SK-N-SH (cell line): ENCODE data around the gene PARD3B. TPM values are rescaled to one million over a fixed set of nuclear protein-coding genes. Genes with fewer than 3 reads are reported as not detected.

Experiments used
- CTCF ChIA-PET: fragments of 300-600, 350-600 bp; formaldehyde crosslinking; extraction: SDS; loops from one replicate; lab custom pipeline; 2021; lab: Yijun Ruan, JAX
- POLR2A ChIA-PET: fragments of 350-600 bp; sonication (Branson Sonifier 250); formaldehyde crosslinking; extraction: SDS; loops from one replicate; lab custom pipeline; 2020; ENCODE audit warnings: antibody characterized with exemption, inconsistent platforms; lab: Yijun Ruan, JAX
- DNase-seq: peaks from one replicate; pipeline ENCODE4 v3.0.0; 2012
- H2AFZ ChIP-seq: fragments of 200-600 bp; sonication (generic); 2 replicates; pipeline ENCODE4 v1.8.1; 2016; ENCODE audit warnings: antibody characterized with exemption, mild to moderate bottlenecking, low read depth
- H3F3A ChIP-seq: fragments of 200-600 bp; sonication (generic); replicated peaks from 2 replicates; pipeline ENCODE3; 2016; ENCODE audit warnings: antibody characterized with exemption, mild to moderate bottlenecking; ENCODE audit not compliant: insufficient read depth
- H3K27ac ChIP-seq, 2 experiments: fragments of 200-500 bp in 1 of 2; fragments of 200-600 bp in 1 of 2; sonication (Bioruptor generic) in 1 of 2; sonication (generic), shearing (Covaris generic) in 1 of 2; 2 replicates each; pipeline versions ENCODE4 v1.5.1 to v1.6.1; 2014 to 2016; ENCODE audit warnings: low read depth in 2 of 2, inconsistent platforms in 1 of 2, low read length in 1 of 2, mild to moderate bottlenecking in 1 of 2, mixed read lengths in 1 of 2
- H3K27me3 ChIP-seq: fragments of 200-600 bp; sonication (generic), shearing (Covaris generic); 2 replicates; pipeline ENCODE4 v1.6.1; 2016; ENCODE audit warnings: mixed run types; ENCODE audit not compliant: insufficient read depth
- H3K36me3 ChIP-seq, 2 experiments: fragments of 200-500 bp in 1 of 2; fragments of 200-600 bp in 1 of 2; sonication (Bioruptor generic) in 1 of 2; sonication (generic) in 1 of 2; replicated peaks in 1 of 2; 2 replicates each; pipeline versions ENCODE3 to v1.5.1; 2014 to 2016; ENCODE audit warnings: low read length in 1 of 2, mild to moderate bottlenecking in 1 of 2; ENCODE audit not compliant: insufficient read depth in 2 of 2, control insufficient read depth in 1 of 2
- H3K4me1 ChIP-seq, 2 experiments: fragments of 200-500 bp in 1 of 2; fragments of 200-600 bp in 1 of 2; sonication (Bioruptor generic) in 1 of 2; sonication (generic), shearing (Covaris generic) in 1 of 2; 2 replicates each; pipeline versions ENCODE4 v1.5.1 to v1.6.1; 2014 to 2016; ENCODE audit warnings: low read depth in 1 of 2, low read length in 1 of 2, mixed run types in 1 of 2; ENCODE audit not compliant: insufficient read depth in 2 of 2, control insufficient read depth in 1 of 2
- H3K4me2 ChIP-seq: fragments of 200-600 bp; sonication (generic), shearing (Covaris generic); 2 replicates; pipeline ENCODE4 v1.6.1; 2017; ENCODE audit warnings: mixed run types
- H3K4me3 ChIP-seq, 2 experiments: fragments of 200-500 bp in 1 of 2; fragments of 200-600 bp in 1 of 2; sonication (Bioruptor generic) in 1 of 2; sonication (generic), shearing (Covaris generic) in 1 of 2; 2 replicates each; pipeline versions ENCODE4 v1.5.1 to v1.8.1; 2014 to 2016; ENCODE audit warnings: low read depth in 2 of 2, inconsistent platforms in 1 of 2, low read length in 1 of 2, mild to moderate bottlenecking in 1 of 2, mixed read lengths in 1 of 2, moderate library complexity in 1 of 2
- H3K79me2 ChIP-seq: fragments of 200-600 bp; sonication (generic); 2 replicates; pipeline ENCODE4 v1.8.1; 2017; ENCODE audit warnings: mild to moderate bottlenecking; ENCODE audit not compliant: insufficient read depth
- H3K9ac ChIP-seq: fragments of 200-600 bp; sonication (generic); 2 replicates; pipeline ENCODE4 v1.6.1; 2017; ENCODE audit warnings: mixed run types
- H3K9me2 ChIP-seq: fragments of 200-600 bp; sonication (generic); 2 replicates; pipeline ENCODE4 v1.6.1; 2017; ENCODE audit warnings: mixed run types
- H3K9me3 ChIP-seq: fragments of 200-600 bp; sonication (generic); 2 replicates; pipeline ENCODE4 v1.6.1; 2017; ENCODE audit warnings: mixed run types, mild to moderate bottlenecking, moderate library complexity
- H4K20me1 ChIP-seq: fragments of 200-600 bp; sonication (generic); 2 replicates; pipeline ENCODE4 v1.6.1; 2017; ENCODE audit warnings: mild to moderate bottlenecking, mixed run types; ENCODE audit not compliant: insufficient read depth
- CHD2 ChIP-seq: fragments of 150-350 bp; IDR thresholded peaks from 2 replicates; pipeline ENCODE4 v1.6.1; 2018; ENCODE audit warnings: low read length; ENCODE audit not compliant: partially characterized antibody
- ELF1 ChIP-seq: IDR thresholded peaks from 2 replicates; pipeline ENCODE4 v1.4.0; 2012
- EP300 ChIP-seq, 2 experiments: IDR thresholded peaks; 2 replicates each; pipeline versions ENCODE4 v1.4.0 to v1.6.1; 2012; ENCODE audit warnings: borderline replicate concordance in 1 of 2, low read depth in 1 of 2, low read length in 1 of 2
- FOSL2 ChIP-seq: IDR thresholded peaks from 2 replicates; pipeline ENCODE4 v1.4.0; 2012; ENCODE audit warnings: low read depth, mild to moderate bottlenecking, moderate library complexity, borderline replicate concordance
- FOXJ3 ChIP-seq: sonication (generic); formaldehyde crosslinking; IDR thresholded peaks from 2 replicates; pipeline ENCODE4 v1.5.1; 2020; ENCODE audit warnings: mild to moderate bottlenecking, missing genetic modification reagents
- GABPA ChIP-seq: IDR thresholded peaks from 2 replicates; pipeline ENCODE4 v1.4.0; 2012; ENCODE audit warnings: low read depth, mild to moderate bottlenecking
- GATA2 ChIP-seq: sonication (generic); formaldehyde crosslinking; IDR thresholded peaks from 2 replicates; pipeline ENCODE4 v1.5.0; 2020; ENCODE audit warnings: mild to moderate bottlenecking, missing genetic modification reagents
- IRF3 ChIP-seq: fragments of 150-350 bp; IDR thresholded peaks from 2 replicates; pipeline ENCODE4 v1.6.1; 2016; ENCODE audit warnings: mild to moderate bottlenecking, low read depth, low read length
- JUND ChIP-seq: IDR thresholded peaks from 2 replicates; pipeline ENCODE4 v1.4.0; 2012
- MEF2A ChIP-seq: IDR thresholded peaks from 2 replicates; pipeline ENCODE4 v1.4.0; 2012; ENCODE audit warnings: low read depth, borderline replicate concordance
- MXI1 ChIP-seq: IDR thresholded peaks from 2 replicates; pipeline ENCODE4 v1.6.1; 2012; ENCODE audit warnings: mild to moderate bottlenecking, low read depth, low read length, improper control_type of control experiment
- NFIC ChIP-seq: IDR thresholded peaks from 2 replicates; pipeline ENCODE4 v1.4.0; 2012; ENCODE audit warnings: borderline replicate concordance
- RAD21 ChIP-seq: IDR thresholded peaks from 2 replicates; pipeline ENCODE4 v1.6.1; 2012; ENCODE audit warnings: mild to moderate bottlenecking, low read length
- RCOR1 ChIP-seq: fragments of 150-350 bp; IDR thresholded peaks from 2 replicates; pipeline ENCODE4 v1.6.1; 2017; ENCODE audit warnings: antibody characterized with exemption, low read length
- SIN3A ChIP-seq: IDR thresholded peaks from 2 replicates; pipeline ENCODE4 v1.6.1; 2012; ENCODE audit warnings: low read depth, mild to moderate bottlenecking, low read length, moderate library complexity, borderline replicate concordance
- SMC3 ChIP-seq: IDR thresholded peaks from 2 replicates; pipeline ENCODE4 v1.6.1; 2012; ENCODE audit warnings: low read depth, low read length, improper control_type of control experiment
- TAF1 ChIP-seq: IDR thresholded peaks from 2 replicates; pipeline ENCODE4 v1.6.1; 2012; ENCODE audit warnings: low read depth, mild to moderate bottlenecking, low read length, moderate library complexity, borderline replicate concordance
- TCF12 ChIP-seq: IDR thresholded peaks from 2 replicates; pipeline ENCODE4 v1.4.0; 2012
- TEAD4 ChIP-seq: IDR thresholded peaks from 2 replicates; pipeline ENCODE4 v1.4.0; 2012; ENCODE audit warnings: mild to moderate bottlenecking, borderline replicate concordance; ENCODE audit not compliant: insufficient read depth
- YY1 ChIP-seq: IDR thresholded peaks from 2 replicates; pipeline ENCODE4 v1.4.0; 2012; ENCODE audit warnings: low read depth, mild to moderate bottlenecking
- WGBS: methylation state at CpG from one replicate; pipeline ENCODE4 v1.1.6; 2017; ENCODE audit warnings: low lambda C conversion rate; 5-methylcytosine and 5-hydroxymethylcytosine counted together
- polyA plus RNA-seq, 3 experiments: library from polyadenylated mRNA; depleted of rRNA; stranded (reverse); fragments of >200 nt; gene quantifications; 2 replicates each; pipeline ENCODE4 v1.2.3, GENCODE V29; 2012
- TF ChIP-seq, protein P1 (sequence below): IDR thresholded peaks from 2 replicates; pipeline ENCODE4 v1.4.0; 2012; ENCODE audit warnings: low read depth, borderline replicate concordance
- TF ChIP-seq, protein P2 (sequence below): IDR thresholded peaks from 2 replicates; pipeline ENCODE4 v1.4.0; 2012; ENCODE audit warnings: low read depth
- TF ChIP-seq, protein P3 (sequence below): IDR thresholded peaks from 2 replicates; pipeline ENCODE4 v1.4.0; 2012; ENCODE audit warnings: low read depth, borderline replicate concordance

The PARD3B gene
- polyA plus RNA-seq, 1 of the 3 experiments (the other 2 are of a cell fraction): 0.87 TPM

GRCh38 chr2:205086662-205087061 lies 541.4 kb downstream of the PARD3B start:
- Histone ChIP-seq H3K4me3 (no peak overlapping the region), H2AFZ (no peak overlapping the region), H3K27ac (no peak overlapping the region), H3F3A (no peaks in the 10 kb centered on the region), H3K4me2 (no peak overlapping the region), H3K4me1 (peaks cover 0 to 3% of the 10 kb centered on the region in 2 experiments; a peak in 2 of 4 replicates), H4K20me1 (no peaks in the 10 kb centered on the region), H3K9me3 (no peaks in the 10 kb centered on the region), H3K9ac (no peak overlapping the region), H3K36me3 (no peaks in the 10 kb centered on the region), H3K9me2 (no peaks in the 10 kb centered on the region), H3K79me2 (no peaks in the 10 kb centered on the region), H3K27me3 (no peaks in the 10 kb centered on the region)
- POLR2A ChIA-PET: no interaction called here
- 63% methylated on average over 1 of the region's 1 CpG for WGBS
- CTCF ChIA-PET: interaction anchor here (1.2 kb wide), 2 partner anchors 8 to 12 kb away, joined by 3 read pairs; no protein-coding TSS in a partner anchor
- peak; percentile 82 for TF ChIP-seq GATA2 (CRISPR knock-in tag)
- TF ChIP-seq SIN3A: no peak
- no peak for TF ChIP-seq SMC3
- no peak for TF ChIP-seq MEF2A
- TF ChIP-seq, protein P1, sequence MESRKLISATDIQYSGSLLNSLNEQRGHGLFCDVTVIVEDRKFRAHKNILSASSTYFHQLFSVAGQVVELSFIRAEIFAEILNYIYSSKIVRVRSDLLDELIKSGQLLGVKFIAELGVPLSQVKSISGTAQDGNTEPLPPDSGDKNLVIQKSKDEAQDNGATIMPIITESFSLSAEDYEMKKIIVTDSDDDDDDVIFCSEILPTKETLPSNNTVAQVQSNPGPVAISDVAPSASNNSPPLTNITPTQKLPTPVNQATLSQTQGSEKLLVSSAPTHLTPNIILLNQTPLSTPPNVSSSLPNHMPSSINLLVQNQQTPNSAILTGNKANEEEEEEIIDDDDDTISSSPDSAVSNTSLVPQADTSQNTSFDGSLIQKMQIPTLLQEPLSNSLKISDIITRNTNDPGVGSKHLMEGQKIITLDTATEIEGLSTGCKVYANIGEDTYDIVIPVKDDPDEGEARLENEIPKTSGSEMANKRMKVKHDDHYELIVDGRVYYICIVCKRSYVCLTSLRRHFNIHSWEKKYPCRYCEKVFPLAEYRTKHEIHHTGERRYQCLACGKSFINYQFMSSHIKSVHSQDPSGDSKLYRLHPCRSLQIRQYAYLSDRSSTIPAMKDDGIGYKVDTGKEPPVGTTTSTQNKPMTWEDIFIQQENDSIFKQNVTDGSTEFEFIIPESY: no peak
- TF ChIP-seq RCOR1: 0 out of 2 replicates have a peak, but pooled peaks have one; percentile 41
- no peak for TF ChIP-seq MXI1
- peak in 1 of 2 experiments; percentile 57; a peak in 1 of 4 replicates for TF ChIP-seq EP300 (IDR thresholded peaks at IDR 0.05; ENCODE audit: borderline replicate concordance in 1 of 2, low read depth in 1 of 2, low read length in 1 of 2)
- TF ChIP-seq FOXJ3 (CRISPR knock-in tag): peak; percentile 21; the same call in 1 of the 2 replicates
- no peak for TF ChIP-seq ELF1
- peak; percentile 2 for DNase-seq

DNA sequence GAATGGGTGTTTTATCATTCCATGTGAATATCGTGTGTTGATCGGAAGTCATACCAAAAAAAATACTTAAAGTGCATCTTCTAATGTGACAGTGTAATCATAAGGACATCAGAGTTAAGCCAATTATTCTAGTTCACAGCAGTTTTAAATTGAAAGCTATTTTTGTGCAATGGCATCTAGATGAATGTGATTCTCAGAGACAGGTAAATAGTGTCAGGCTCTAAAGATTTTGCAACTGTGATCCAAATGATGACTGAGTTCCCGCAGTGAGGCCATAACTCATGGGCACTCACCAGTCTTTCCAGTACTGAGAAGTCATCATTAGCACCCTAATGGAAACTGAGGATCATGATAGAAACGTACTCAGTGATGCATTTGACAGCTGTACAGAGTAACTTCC lies 542.6 kb downstream of the PARD3B start:
- ChIA-PET CTCF (interaction anchor here (0.7 to 1.2 kb wide), 4 partner anchors 9 to 1065 kb away, joined by 3 read pairs; no protein-coding TSS in a partner anchor), POLR2A (no interaction called here)
- Histone ChIP-seq H3K27me3 (no peaks in the 10 kb centered on the region), H3K27ac (no peak overlapping the region), H4K20me1 (no peaks in the 10 kb centered on the region), H3K79me2 (no peaks in the 10 kb centered on the region), H3K4me3 (no peak overlapping the region), H3F3A (no peaks in the 10 kb centered on the region), H3K4me1 (peaks cover 0 to 3% of the 10 kb centered on the region in 2 experiments; a peak in 2 of 4 replicates), H3K9me3 (no peaks in the 10 kb centered on the region), H2AFZ (no peak overlapping the region), H3K4me2 (no peak overlapping the region), H3K9ac (no peak overlapping the region), H3K36me3 (no peaks in the 10 kb centered on the region), H3K9me2 (no peaks in the 10 kb centered on the region)
- no peak for DNase-seq
- TF ChIP-seq SIN3A: no peak
- no peak for TF ChIP-seq NFIC
- TF ChIP-seq, protein P2, sequence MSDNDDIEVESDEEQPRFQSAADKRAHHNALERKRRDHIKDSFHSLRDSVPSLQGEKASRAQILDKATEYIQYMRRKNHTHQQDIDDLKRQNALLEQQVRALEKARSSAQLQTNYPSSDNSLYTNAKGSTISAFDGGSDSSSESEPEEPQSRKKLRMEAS: no peak
- no peak for TF ChIP-seq YY1
- TF ChIP-seq SMC3: no peak
- no peak for TF ChIP-seq RAD21
- no peak for TF ChIP-seq FOSL2
- TF ChIP-seq TCF12: no peak
- TF ChIP-seq, protein P3, sequence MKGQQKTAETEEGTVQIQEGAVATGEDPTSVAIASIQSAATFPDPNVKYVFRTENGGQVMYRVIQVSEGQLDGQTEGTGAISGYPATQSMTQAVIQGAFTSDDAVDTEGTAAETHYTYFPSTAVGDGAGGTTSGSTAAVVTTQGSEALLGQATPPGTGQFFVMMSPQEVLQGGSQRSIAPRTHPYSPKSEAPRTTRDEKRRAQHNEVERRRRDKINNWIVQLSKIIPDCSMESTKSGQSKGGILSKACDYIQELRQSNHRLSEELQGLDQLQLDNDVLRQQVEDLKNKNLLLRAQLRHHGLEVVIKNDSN: no peak
- TF ChIP-seq IRF3: no peak
- no peak for TF ChIP-seq FOXJ3 (CRISPR knock-in tag)
- no peak for TF ChIP-seq GABPA
- TF ChIP-seq JUND: no peak
- no peak for TF ChIP-seq TEAD4
- TF ChIP-seq TAF1: no peak
- no peak for TF ChIP-seq CHD2
- no peak for TF ChIP-seq RCOR1
- 88% methylated on average over 4 of the region's 4 CpGs for WGBS
